Astrocyte (in vitro differentiated cells and primary cell): ENCODE measurements around the gene SLC4A5. TPM values are rescaled to one million over a fixed set of nuclear protein-coding genes. Genes with fewer than 3 reads are reported as not detected.
"Not testable (repeated sequence)": the region's sequence is repeated elsewhere in the genome, so short reads cannot be mapped to it uniquely, and the experiment has no call there.

ENCODE experiments used
- DNase-seq: peaks from one replicate; pipeline ENCODE4 v3.0.0-alpha.2; 2010; ENCODE audit warnings: low read depth
- FAIRE-seq: peaks from 2 replicates; lab custom pipeline; 2011; peaks lifted over from hg19 to GRCh38; lab: Jason Lieb, UNC
- H2AFZ ChIP-seq: 2 replicates; pipeline ENCODE4 v1.6.0; 2012; ENCODE audit warnings: low read depth, low read length, inconsistent platforms
- H3K27ac ChIP-seq: 2 replicates; pipeline ENCODE4 v1.5.1; 2011; ENCODE audit warnings: low read depth, low read length, inconsistent platforms
- H3K27me3 ChIP-seq: 2 replicates; pipeline ENCODE4 v1.6.0; 2011; ENCODE audit warnings: low read length, inconsistent platforms; ENCODE audit not compliant: insufficient read depth
- H3K36me3 ChIP-seq: 2 replicates; pipeline ENCODE4 v1.5.1; 2011; ENCODE audit warnings: low read length, inconsistent platforms; ENCODE audit not compliant: insufficient read depth
- H3K4me1 ChIP-seq: 2 replicates; pipeline ENCODE4 v1.5.1; 2011; ENCODE audit warnings: low read length, inconsistent platforms; ENCODE audit not compliant: insufficient read depth
- H3K4me2 ChIP-seq: 2 replicates; pipeline ENCODE4 v1.6.0; 2012; ENCODE audit warnings: low read length, inconsistent platforms
- H3K4me3 ChIP-seq: 2 replicates; pipeline ENCODE4 v1.5.1; 2011; ENCODE audit warnings: low read depth, mild to moderate bottlenecking, low read length, inconsistent platforms; ENCODE audit not compliant: insufficient read depth
- H3K79me2 ChIP-seq: 2 replicates; pipeline ENCODE4 v1.6.0; 2012; ENCODE audit warnings: mild to moderate bottlenecking, low read length, inconsistent platforms; ENCODE audit not compliant: insufficient read depth
- H3K9ac ChIP-seq: 2 replicates; pipeline ENCODE4 v1.6.0; 2012; ENCODE audit warnings: mild to moderate bottlenecking, low read length, inconsistent platforms
- H3K9me3 ChIP-seq: 2 replicates; pipeline ENCODE4 v1.5.1; 2012; ENCODE audit warnings: low read depth, mild to moderate bottlenecking, low read length, inconsistent platforms; ENCODE audit not compliant: insufficient read depth
- H4K20me1 ChIP-seq: 2 replicates; pipeline ENCODE4 v1.6.0; 2012; ENCODE audit warnings: low read length, inconsistent platforms; ENCODE audit not compliant: insufficient read depth
- H3K27ac Mint-ChIP-seq: one replicate; pipeline ENCODE4 v1.8.0; 2021; ENCODE audit warnings: mild to moderate bottlenecking, mixed read lengths; ENCODE audit not compliant: unreplicated experiment
- H3K27me3 Mint-ChIP-seq: one replicate; pipeline ENCODE4 v1.8.0; 2021; ENCODE audit warnings: low read depth, mixed read lengths; ENCODE audit not compliant: unreplicated experiment
- H3K36me3 Mint-ChIP-seq: one replicate; pipeline ENCODE4 v1.8.0; 2021; ENCODE audit warnings: low read depth, mixed read lengths; ENCODE audit not compliant: unreplicated experiment
- H3K4me1 Mint-ChIP-seq: one replicate; pipeline ENCODE4 v1.8.0; 2021; ENCODE audit warnings: low read depth, mixed read lengths; ENCODE audit not compliant: unreplicated experiment
- H3K4me3 Mint-ChIP-seq: one replicate; pipeline ENCODE4 v1.8.0; 2021; ENCODE audit warnings: mild to moderate bottlenecking, moderate library complexity, mixed read lengths; ENCODE audit not compliant: unreplicated experiment
- H3K9me3 Mint-ChIP-seq: one replicate; pipeline ENCODE4 v1.8.0; 2021; ENCODE audit warnings: mild to moderate bottlenecking, mixed read lengths; ENCODE audit not compliant: unreplicated experiment
- EZH2 ChIP-seq: IDR thresholded peaks from 2 replicates; pipeline ENCODE4 v1.6.1; 2012; ENCODE audit warnings: mild to moderate bottlenecking, low read length, inconsistent platforms; ENCODE audit not compliant: insufficient read depth
- total RNA-seq: library from RNA; stranded (reverse); gene quantifications from 2 replicates; pipeline ENCODE4 v1.2.1, GENCODE V29; 2021
- TF ChIP-seq, protein P1 (sequence below): IDR thresholded peaks from 2 replicates; pipeline ENCODE4 v1.5.1; 2011; ENCODE audit warnings: low read depth, mild to moderate bottlenecking, inconsistent platforms, low read length, moderate library complexity; ENCODE audit not compliant: insufficient read depth

Gene SLC4A5
- total RNA-seq, 1 donor from 2014 or later, result 0.41 TPM

DNA sequence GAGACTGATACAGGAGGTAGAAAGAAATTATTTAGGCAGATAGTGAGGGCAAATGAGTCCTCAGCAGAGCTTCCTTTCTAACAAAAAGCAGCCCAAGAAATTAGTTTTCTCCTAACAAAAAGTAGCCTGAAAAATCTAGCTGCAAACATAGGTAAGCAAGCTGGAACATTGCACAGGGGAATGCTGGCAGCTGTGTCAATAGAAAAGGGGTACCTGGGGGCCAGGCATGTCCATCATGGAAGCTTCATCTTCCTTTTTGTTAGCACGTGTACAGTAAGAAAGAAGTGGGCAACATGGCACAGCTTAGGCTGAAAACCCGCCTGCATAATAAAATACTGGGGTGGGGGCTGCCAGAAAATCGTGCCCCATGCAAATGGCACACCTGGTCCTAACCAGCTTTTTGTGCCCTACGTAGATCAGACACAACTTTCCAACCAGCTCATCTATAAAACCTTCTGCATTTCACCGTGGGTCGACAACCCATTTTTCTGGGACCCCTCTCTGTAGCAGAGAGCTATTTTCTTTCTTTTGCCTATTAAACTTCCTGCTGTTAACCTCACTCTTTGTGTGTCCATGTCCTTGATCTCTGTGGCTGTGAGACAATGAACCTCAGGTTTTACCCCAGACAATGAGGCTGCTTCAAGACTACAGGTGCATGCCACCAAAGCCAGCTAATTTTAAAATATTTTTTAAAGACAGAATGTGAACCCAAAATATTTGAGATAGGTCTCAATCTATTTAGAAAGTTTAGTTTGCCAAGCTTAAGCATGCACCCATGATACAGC, 151.4 kb downstream of the SLC4A5 start:
- no peak overlapping the region for H3K27ac ChIP-seq
- no peak overlapping the region for H3K27ac Mint-ChIP-seq

DNA sequence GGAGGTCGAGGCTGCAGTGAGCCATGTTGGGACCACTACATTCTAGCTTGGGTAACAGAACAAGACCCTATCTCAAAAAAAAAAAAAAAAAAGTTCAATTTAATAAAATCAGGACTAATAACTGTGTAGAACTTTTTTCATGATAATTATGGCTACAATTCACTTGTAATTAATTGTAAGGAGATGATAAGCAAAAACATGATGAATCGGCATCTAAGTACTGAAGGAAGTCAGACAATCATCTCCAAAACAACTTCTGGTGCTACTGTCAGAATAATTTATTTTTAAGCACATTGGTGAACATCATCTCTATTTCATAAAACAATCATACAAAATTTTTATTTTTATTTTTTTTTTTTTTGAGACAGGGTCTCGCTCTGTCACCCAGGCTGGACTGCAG, 154.5 kb downstream of the SLC4A5 start:
- no peak overlapping the region for H3K27ac ChIP-seq
- H3K9me3 ChIP-seq, result no peaks in the 10 kb centered on the region
- H3K4me3 ChIP-seq, result no peak overlapping the region
- peaks cover 7% of the 10 kb centered on the region for H3K27me3 Mint-ChIP-seq
- peaks cover 6% of the 10 kb centered on the region for H3K27me3 ChIP-seq
- H3K36me3 Mint-ChIP-seq, result peaks cover 3% of the 10 kb centered on the region
- H3K4me1 Mint-ChIP-seq, result peaks cover 8% of the 10 kb centered on the region
- H2AFZ ChIP-seq, result no peak overlapping the region
- H3K79me2 ChIP-seq, result no peaks in the 10 kb centered on the region
- DNase-seq (no peak), FAIRE-seq (no peak)
- no peak overlapping the region for H3K4me3 Mint-ChIP-seq
- no peak overlapping the region for H3K9ac ChIP-seq
- no peak overlapping the region for H3K27ac Mint-ChIP-seq
- H3K9me3 Mint-ChIP-seq, result no peaks in the 10 kb centered on the region
- H3K36me3 ChIP-seq, result no peaks in the 10 kb centered on the region
- H4K20me1 ChIP-seq, result no peaks in the 10 kb centered on the region
- no peak overlapping the region for H3K4me2 ChIP-seq
- H3K4me1 ChIP-seq, result no peaks in the 10 kb centered on the region
- TF ChIP-seq, protein P1, sequence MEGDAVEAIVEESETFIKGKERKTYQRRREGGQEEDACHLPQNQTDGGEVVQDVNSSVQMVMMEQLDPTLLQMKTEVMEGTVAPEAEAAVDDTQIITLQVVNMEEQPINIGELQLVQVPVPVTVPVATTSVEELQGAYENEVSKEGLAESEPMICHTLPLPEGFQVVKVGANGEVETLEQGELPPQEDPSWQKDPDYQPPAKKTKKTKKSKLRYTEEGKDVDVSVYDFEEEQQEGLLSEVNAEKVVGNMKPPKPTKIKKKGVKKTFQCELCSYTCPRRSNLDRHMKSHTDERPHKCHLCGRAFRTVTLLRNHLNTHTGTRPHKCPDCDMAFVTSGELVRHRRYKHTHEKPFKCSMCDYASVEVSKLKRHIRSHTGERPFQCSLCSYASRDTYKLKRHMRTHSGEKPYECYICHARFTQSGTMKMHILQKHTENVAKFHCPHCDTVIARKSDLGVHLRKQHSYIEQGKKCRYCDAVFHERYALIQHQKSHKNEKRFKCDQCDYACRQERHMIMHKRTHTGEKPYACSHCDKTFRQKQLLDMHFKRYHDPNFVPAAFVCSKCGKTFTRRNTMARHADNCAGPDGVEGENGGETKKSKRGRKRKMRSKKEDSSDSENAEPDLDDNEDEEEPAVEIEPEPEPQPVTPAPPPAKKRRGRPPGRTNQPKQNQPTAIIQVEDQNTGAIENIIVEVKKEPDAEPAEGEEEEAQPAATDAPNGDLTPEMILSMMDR, result no peak
- no peak for TF ChIP-seq EZH2

More for the DNA sequence above, 151.4 kb downstream of the SLC4A5 start:
- DNase-seq (no peak), FAIRE-seq (no peak)
- H3K9ac ChIP-seq, result no peak overlapping the region
- Mint-ChIP-seq H3K27me3 (no peaks in the 10 kb centered on the region), H3K4me1 (peaks cover 8% of the 10 kb centered on the region), H3K9me3 (no peaks in the 10 kb centered on the region), H3K36me3 (peaks cover 3% of the 10 kb centered on the region), H3K4me3 (no peak overlapping the region)
- H3K27me3 ChIP-seq, result peaks cover 6% of the 10 kb centered on the region
- no peak overlapping the region for H3K4me2 ChIP-seq
- no peaks in the 10 kb centered on the region for H4K20me1 ChIP-seq
- TF ChIP-seq, protein P1, result no peak
- TF ChIP-seq EZH2, result no peak
- no peaks in the 10 kb centered on the region for H3K36me3 ChIP-seq
- H3K4me3 ChIP-seq, result no peak overlapping the region
- no peaks in the 10 kb centered on the region for H3K4me1 ChIP-seq
- no peak overlapping the region for H2AFZ ChIP-seq
- no peaks in the 10 kb centered on the region for H3K9me3 ChIP-seq
- H3K79me2 ChIP-seq, result no peaks in the 10 kb centered on the region

DNA sequence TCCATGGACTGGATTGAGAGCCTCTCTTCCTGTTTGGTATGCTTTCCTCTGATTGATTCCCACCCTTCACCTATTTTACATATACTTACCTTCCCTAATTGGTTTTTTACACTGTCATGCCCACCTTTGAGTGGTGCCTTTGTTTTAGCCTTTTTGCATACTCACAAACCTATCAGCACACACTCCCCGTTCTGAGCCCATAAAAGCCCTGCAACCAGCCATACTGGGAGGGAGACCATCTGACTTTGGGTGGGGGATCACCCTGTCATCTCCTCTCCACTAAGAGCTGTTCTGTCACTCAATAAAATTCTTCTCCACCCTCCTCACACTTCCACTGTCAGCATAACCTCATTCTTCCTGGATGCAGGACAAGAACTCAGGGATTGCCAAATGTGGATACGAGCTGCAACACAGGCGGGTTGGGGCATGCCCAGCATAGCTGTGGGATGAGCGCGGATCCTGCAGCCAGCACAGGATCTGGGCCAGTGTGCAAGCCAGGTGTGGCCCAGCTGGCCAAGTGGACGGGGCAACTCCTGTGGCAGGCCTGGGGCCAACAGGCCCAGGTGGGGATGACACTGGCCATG, 155.1 kb downstream of the SLC4A5 start:
- Mint-ChIP-seq H3K27me3 (peaks cover 8% of the 10 kb centered on the region), H3K9me3 (no peaks in the 10 kb centered on the region)
- peak; percentile 70 for DNase-seq

DNA sequence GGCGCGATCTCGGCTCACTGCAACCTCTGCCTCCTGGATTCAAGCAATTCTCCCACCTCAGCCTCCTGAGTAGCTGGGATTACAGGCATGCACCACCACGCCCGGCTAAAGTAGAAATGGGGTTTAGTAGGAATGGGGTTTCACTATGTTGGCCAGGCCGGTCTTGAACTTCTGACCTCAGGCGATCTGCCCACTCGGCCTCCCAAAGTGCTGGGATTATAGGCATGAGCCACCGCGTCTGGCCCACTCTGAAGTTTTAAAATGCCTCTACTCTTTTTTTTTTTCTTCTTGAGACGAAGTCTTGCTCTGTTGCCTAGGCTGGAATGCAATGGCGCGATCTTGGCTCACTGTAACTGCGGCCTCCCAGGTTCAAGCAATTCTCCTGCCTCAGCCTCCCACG, 156.5 kb downstream of the SLC4A5 start:
- H3K79me2 ChIP-seq, H3K9ac ChIP-seq, H3K4me3 Mint-ChIP-seq, DNase-seq, H4K20me1 ChIP-seq, H3K4me1 ChIP-seq, H3K9me3 ChIP-seq, H3K4me2 ChIP-seq, H3K27me3 Mint-ChIP-seq, H2AFZ ChIP-seq, H3K4me1 Mint-ChIP-seq, FAIRE-seq, H3K27ac ChIP-seq, H3K36me3 ChIP-seq, H3K4me3 ChIP-seq, H3K27me3 ChIP-seq, H3K36me3 Mint-ChIP-seq, H3K9me3 Mint-ChIP-seq: not testable (repeated sequence)
- H3K27ac Mint-ChIP-seq, result peak overlapping the region; percentile 53

More for the DNA sequence above, 155.1 kb downstream of the SLC4A5 start:
- no peak for FAIRE-seq
- Mint-ChIP-seq H3K36me3 (peaks cover 3% of the 10 kb centered on the region), H3K4me1 (peaks cover 8% of the 10 kb centered on the region), H3K4me3 (peak overlapping the region; percentile 52), H3K27ac (peak overlapping the region; percentile 91)
- Histone ChIP-seq H3K27ac (no peak overlapping the region), H3K79me2 (no peaks in the 10 kb centered on the region), H3K36me3 (no peaks in the 10 kb centered on the region), H3K4me3 (no peak overlapping the region), H3K27me3 (peaks cover 6% of the 10 kb centered on the region), H2AFZ (peak overlapping the region; percentile 48), H3K9me3 (no peaks in the 10 kb centered on the region), H3K4me1 (no peaks in the 10 kb centered on the region), H3K4me2 (no peak overlapping the region), H4K20me1 (no peaks in the 10 kb centered on the region), H3K9ac (no peak overlapping the region)
- no peak for TF ChIP-seq EZH2
- TF ChIP-seq, protein P1, result no peak
